Activated T-cell treated with anti-CD3 and anti-CD28 coated beads, Interleukin-2, amount 50 U/mL, for 4 hours (primary cell): ENCODE data around the gene ADGRG4. TPM values are rescaled to one million over a fixed set of nuclear protein-coding genes. Genes with fewer than 3 reads are reported as not detected.
A peak's percentile ranks its signal among the peaks of the same experiment; 100 is the strongest.

ENCODE experiments used
- ATAC-seq, 2 donors: fragments of 200-7000 bp; cut with Tn5 transposase; one replicate each; pipeline ENCODE4 v1.10.0; 2021
- DNase-seq: peaks from one replicate; pipeline ENCODE4 v3.0.0-alpha.2; 2020
- H3K27me3 Mint-ChIP-seq: one replicate; pipeline ENCODE4 v1.8.0; 2021; ENCODE audit warnings: low read depth, mixed read lengths
- H3K36me3 Mint-ChIP-seq: one replicate; pipeline ENCODE4 v1.8.0; 2022; ENCODE audit warnings: mixed read lengths; ENCODE audit not compliant: insufficient read depth
- H3K4me1 Mint-ChIP-seq: one replicate; pipeline ENCODE4 v1.8.0; 2021; ENCODE audit warnings: low read depth, mixed read lengths
- H3K4me3 Mint-ChIP-seq: one replicate; pipeline ENCODE4 v1.8.0; 2021; ENCODE audit warnings: mild to moderate bottlenecking, moderate library complexity, mixed read lengths
- H3K9me3 Mint-ChIP-seq: one replicate; pipeline ENCODE4 v1.8.0; 2021; ENCODE audit warnings: mixed read lengths
- total RNA-seq, 3 donors: library from RNA; stranded (reverse); gene quantifications; one replicate each; pipeline ENCODE4 v1.2.1, GENCODE V29; 2021

Gene ADGRG4
- total RNA-seq, 3 donors from 2014 or later, result not detected

- H3K9me3 Mint-ChIP-seq, result no peaks in the 10 kb centered on the region
- DNase-seq, result no peak
- ATAC-seq, result no peak
- H3K4me3 Mint-ChIP-seq, result no peak overlapping the region
- no peaks in the 10 kb centered on the region for H3K36me3 Mint-ChIP-seq
- H3K4me1 Mint-ChIP-seq, result no peaks in the 10 kb centered on the region
- no peaks in the 10 kb centered on the region for H3K27me3 Mint-ChIP-seq
Measured at GRCh38 chrX:136322064-136322463, 21.3 kb downstream of the ADGRG4 start.

GRCh38 chrX:136325377-136325776, 24.6 kb downstream of the ADGRG4 start:
- Mint-ChIP-seq H3K4me3 (no peak overlapping the region), H3K4me1 (no peaks in the 10 kb centered on the region), H3K27me3 (no peaks in the 10 kb centered on the region), H3K9me3 (no peaks in the 10 kb centered on the region), H3K36me3 (no peaks in the 10 kb centered on the region)
- no peak for ATAC-seq
- no peak for DNase-seq

DNA sequence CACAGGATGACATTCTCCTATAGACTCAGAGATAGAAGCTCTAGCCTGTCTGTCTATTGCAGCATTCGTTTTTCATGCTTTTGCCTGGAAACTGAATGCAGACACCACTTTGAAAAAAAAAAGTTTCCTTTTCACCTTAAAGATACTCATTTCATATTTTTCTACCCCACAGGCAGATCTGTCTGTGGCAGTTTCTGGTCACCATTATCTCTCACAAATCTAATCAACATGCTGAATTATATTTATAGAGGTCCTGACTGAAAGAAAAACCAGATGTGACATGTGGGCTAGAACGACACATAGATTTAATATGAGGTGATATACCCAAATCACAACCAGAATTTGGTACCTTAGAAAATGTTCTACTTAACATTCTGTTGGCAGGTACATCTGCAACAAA, 28.2 kb downstream of the ADGRG4 start:
- Mint-ChIP-seq H3K4me3 (no peak overlapping the region), H3K36me3 (no peaks in the 10 kb centered on the region), H3K27me3 (no peaks in the 10 kb centered on the region), H3K9me3 (no peaks in the 10 kb centered on the region), H3K4me1 (no peaks in the 10 kb centered on the region)
- ATAC-seq (no peak), DNase-seq (no peak)

- Mint-ChIP-seq H3K4me1 (no peaks in the 10 kb centered on the region), H3K36me3 (no peaks in the 10 kb centered on the region), H3K4me3 (no peak overlapping the region), H3K27me3 (no peaks in the 10 kb centered on the region), H3K9me3 (no peaks in the 10 kb centered on the region)
- DNase-seq (no peak), ATAC-seq (no peak)
Measured at GRCh38 chrX:136336623-136337022, 35.9 kb downstream of the ADGRG4 start.

GRCh38 chrX:136339702-136340101, 38.9 kb downstream of the ADGRG4 start:
- Mint-ChIP-seq H3K27me3 (no peaks in the 10 kb centered on the region), H3K4me3 (no peak overlapping the region), H3K4me1 (no peaks in the 10 kb centered on the region), H3K36me3 (no peaks in the 10 kb centered on the region), H3K9me3 (no peaks in the 10 kb centered on the region)
- ATAC-seq, result no peak
- no peak for DNase-seq

DNA sequence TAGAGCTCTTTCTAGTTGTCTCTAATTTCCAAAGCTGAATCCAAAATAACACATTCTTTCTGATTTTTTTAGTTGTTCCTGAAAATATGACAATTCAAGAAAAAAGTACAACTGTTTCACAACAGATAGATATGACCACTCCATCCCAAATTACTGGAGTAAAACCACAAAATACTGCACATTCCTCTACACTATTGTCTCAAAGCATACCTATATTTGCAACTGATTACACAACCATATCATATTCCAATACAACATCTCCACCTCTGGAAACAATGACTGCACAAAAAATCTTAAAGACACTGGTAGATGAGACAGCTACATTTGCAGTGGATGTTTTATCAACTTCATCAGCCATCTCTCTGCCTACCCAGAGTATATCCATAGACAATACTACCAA, 43.6 kb downstream of the ADGRG4 start:
- Mint-ChIP-seq H3K27me3 (no peaks in the 10 kb centered on the region), H3K4me3 (no peak overlapping the region), H3K36me3 (no peaks in the 10 kb centered on the region), H3K9me3 (no peaks in the 10 kb centered on the region), H3K4me1 (no peaks in the 10 kb centered on the region)
- ATAC-seq, result no peak
- DNase-seq, result no peak

GRCh38 chrX:136346506-136346905, 45.7 kb downstream of the ADGRG4 start:
- H3K36me3 Mint-ChIP-seq, result no peaks in the 10 kb centered on the region

GRCh38 chrX:136347706-136348105, 46.9 kb downstream of the ADGRG4 start:
- DNase-seq (no peak), ATAC-seq (no peak)
- H3K4me3 Mint-ChIP-seq, result no peak overlapping the region
- H3K27me3 Mint-ChIP-seq, result no peaks in the 10 kb centered on the region
- no peaks in the 10 kb centered on the region for H3K9me3 Mint-ChIP-seq
- H3K4me1 Mint-ChIP-seq, result no peaks in the 10 kb centered on the region
- no peaks in the 10 kb centered on the region for H3K36me3 Mint-ChIP-seq

More at GRCh38 chrX:136346506-136346905, 45.7 kb downstream of the ADGRG4 start:
- ATAC-seq (no peak), DNase-seq (no peak)
- no peak overlapping the region for H3K4me3 Mint-ChIP-seq
- no peaks in the 10 kb centered on the region for H3K4me1 Mint-ChIP-seq
- H3K9me3 Mint-ChIP-seq, result no peaks in the 10 kb centered on the region
- H3K27me3 Mint-ChIP-seq, result no peaks in the 10 kb centered on the region

GRCh38 chrX:136353526-136354093, 52.8 kb downstream of the ADGRG4 start:
- no peaks in the 10 kb centered on the region for H3K9me3 Mint-ChIP-seq
- H3K27me3 Mint-ChIP-seq, result no peaks in the 10 kb centered on the region
- no peaks in the 10 kb centered on the region for H3K36me3 Mint-ChIP-seq
- no peaks in the 10 kb centered on the region for H3K4me1 Mint-ChIP-seq
- H3K4me3 Mint-ChIP-seq, result no peak overlapping the region
- DNase-seq (no peak), ATAC-seq (no peak)

DNA sequence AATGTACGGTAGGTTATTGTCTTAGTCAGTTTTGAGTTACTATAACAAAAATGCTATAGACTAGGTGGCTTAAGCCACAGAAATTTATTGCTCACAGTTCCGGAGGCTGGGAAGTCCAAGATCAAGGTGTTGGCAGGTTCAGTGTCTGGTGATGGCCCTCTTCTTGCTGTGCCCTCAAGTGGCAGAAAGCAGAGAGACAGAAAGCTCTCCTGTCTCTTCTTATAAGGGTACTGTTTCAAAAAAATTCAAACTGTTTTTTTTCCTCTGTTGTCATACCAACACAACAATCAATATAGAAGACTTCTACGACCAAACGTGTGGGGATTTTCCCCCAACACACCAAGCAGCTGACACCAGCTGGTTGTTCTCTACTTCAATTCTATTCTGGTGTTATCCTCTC, 53.4 kb downstream of the ADGRG4 start:
- ATAC-seq (no peak), DNase-seq (no peak)
- no peak overlapping the region for H3K4me3 Mint-ChIP-seq
- no peaks in the 10 kb centered on the region for H3K36me3 Mint-ChIP-seq
- no peaks in the 10 kb centered on the region for H3K9me3 Mint-ChIP-seq
- no peaks in the 10 kb centered on the region for H3K4me1 Mint-ChIP-seq
- no peaks in the 10 kb centered on the region for H3K27me3 Mint-ChIP-seq

- Mint-ChIP-seq H3K27me3 (no peaks in the 10 kb centered on the region), H3K9me3 (no peaks in the 10 kb centered on the region), H3K36me3 (no peaks in the 10 kb centered on the region), H3K4me3 (no peak overlapping the region), H3K4me1 (no peaks in the 10 kb centered on the region)
- DNase-seq (no peak), ATAC-seq (no peak)
Measured at GRCh38 chrX:136369377-136369776, 68.6 kb downstream of the ADGRG4 start.

DNA sequence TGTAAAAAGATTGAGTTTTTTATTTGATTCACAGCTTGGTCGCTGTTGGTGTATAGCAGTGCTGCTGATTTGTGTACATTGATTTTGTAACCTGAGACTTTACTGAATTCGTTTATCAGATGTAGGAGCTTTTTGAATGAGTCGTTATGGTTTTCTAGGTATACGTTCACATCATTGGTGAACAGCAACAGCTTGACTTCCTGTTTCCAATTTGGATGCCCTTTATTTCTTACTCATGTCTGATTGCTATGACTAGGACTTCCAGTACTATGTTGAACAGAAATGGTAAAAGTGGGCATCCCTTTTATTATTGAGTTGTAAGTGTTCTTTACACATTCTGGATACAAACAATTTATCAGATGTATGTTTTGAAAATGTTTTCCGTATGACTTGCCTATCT, 76.0 kb downstream of the ADGRG4 start:
- Mint-ChIP-seq H3K4me3 (no peak overlapping the region), H3K4me1 (no peaks in the 10 kb centered on the region), H3K27me3 (no peaks in the 10 kb centered on the region), H3K9me3 (no peaks in the 10 kb centered on the region), H3K36me3 (no peaks in the 10 kb centered on the region)
- DNase-seq (no peak), ATAC-seq (peak; percentile 21 to 34)

DNA sequence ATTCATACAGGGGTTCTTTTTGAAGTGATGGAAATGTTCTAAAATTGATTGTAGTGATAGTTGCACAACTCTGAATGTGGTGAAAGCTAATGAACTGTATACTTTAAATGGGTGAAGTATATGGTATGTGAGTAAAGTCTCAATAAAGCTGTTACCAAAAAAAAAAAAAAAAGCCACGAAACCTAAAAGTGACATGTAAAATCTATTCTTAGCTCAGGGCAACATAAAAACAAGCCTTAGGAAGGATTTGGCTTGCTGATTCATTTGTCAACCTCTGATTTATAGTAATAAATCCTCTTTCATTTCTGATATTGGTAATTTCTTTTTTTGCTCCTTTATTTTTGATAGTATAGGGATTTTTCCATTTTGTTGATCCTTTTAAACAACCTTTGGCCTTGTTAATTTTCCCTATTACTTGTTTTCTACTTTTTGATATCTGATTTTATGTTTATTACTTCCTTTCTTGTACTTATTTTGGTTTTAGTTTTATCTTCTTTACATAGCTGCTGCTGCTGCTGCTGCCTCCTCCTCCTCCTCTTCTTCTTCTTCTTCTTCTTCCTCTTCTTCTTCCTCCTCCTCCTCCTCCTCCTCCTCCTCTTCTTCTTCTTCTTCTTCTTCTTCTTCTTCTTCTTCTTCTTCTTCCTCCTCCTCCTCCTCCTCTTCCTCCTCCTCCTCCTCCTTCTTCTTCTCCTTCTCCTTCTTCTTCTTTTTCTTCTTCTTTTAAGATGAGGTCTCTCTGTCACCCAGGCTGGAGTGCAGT, 79.4 kb downstream of the ADGRG4 start:
- Mint-ChIP-seq H3K27me3 (no peaks in the 10 kb centered on the region), H3K36me3 (no peaks in the 10 kb centered on the region), H3K9me3 (no peaks in the 10 kb centered on the region), H3K4me3 (no peak overlapping the region), H3K4me1 (no peaks in the 10 kb centered on the region)
- DNase-seq (no peak), ATAC-seq (no peak)

GRCh38 chrX:136386173-136386572, 85.4 kb downstream of the ADGRG4 start:
- Mint-ChIP-seq H3K9me3 (no peaks in the 10 kb centered on the region), H3K4me3 (no peak overlapping the region), H3K27me3 (peaks cover 15% of the 10 kb centered on the region), H3K4me1 (no peaks in the 10 kb centered on the region), H3K36me3 (no peaks in the 10 kb centered on the region)
- ATAC-seq (no peak), DNase-seq (no peak)

DNA sequence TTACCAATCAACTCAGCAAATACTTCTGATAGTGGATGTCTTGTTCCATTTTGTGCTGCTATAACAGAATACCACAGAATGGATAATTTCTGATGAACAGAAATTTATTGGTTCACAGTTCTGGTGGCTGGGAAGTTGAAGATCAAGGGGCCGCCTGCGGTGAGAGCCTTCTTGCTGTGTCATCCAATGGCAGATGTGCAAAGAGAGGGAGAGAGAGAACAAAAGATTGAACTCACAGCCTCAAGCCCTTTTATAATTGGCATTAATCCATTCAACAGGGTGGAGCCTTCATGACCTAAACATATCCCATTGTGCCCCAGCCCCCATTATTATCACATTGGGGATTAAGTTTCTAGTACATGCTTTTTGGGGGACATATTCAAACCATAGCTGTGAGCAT, 86.1 kb downstream of the ADGRG4 start:
- H3K4me1 Mint-ChIP-seq, result no peaks in the 10 kb centered on the region
- H3K36me3 Mint-ChIP-seq, result no peaks in the 10 kb centered on the region
- H3K9me3 Mint-ChIP-seq, result no peaks in the 10 kb centered on the region
- DNase-seq (no peak), ATAC-seq (no peak)
- H3K4me3 Mint-ChIP-seq, result no peak overlapping the region
- peaks cover 15% of the 10 kb centered on the region for H3K27me3 Mint-ChIP-seq
